Measurements from ENCODE around the gene ADAP1.

The ADAP1 gene

DNA sequence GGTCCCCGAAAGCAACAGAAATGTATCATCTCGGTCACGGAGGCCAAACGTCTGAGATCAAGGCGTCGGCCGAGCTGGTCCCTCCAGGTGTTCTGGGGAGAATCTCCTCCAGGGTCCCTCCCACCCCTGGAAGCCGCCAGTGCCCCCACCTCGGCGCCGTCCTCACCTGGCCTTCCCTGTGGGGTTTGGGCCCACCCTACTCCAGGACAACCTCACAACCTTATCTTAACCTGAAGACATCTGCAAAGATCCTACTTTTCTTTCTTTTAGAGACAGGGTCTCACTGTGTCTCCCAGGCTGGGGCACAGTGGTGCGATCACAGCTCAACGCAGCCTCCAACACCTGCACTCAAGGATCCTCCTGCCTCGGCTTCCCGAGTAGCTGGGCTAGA is 33.4 kb downstream of the ADAP1 start:
- H3K4me3 ChIP-seq (ENCODE audit: insufficient read length, low read depth) = no peak overlapping the region

DNA sequence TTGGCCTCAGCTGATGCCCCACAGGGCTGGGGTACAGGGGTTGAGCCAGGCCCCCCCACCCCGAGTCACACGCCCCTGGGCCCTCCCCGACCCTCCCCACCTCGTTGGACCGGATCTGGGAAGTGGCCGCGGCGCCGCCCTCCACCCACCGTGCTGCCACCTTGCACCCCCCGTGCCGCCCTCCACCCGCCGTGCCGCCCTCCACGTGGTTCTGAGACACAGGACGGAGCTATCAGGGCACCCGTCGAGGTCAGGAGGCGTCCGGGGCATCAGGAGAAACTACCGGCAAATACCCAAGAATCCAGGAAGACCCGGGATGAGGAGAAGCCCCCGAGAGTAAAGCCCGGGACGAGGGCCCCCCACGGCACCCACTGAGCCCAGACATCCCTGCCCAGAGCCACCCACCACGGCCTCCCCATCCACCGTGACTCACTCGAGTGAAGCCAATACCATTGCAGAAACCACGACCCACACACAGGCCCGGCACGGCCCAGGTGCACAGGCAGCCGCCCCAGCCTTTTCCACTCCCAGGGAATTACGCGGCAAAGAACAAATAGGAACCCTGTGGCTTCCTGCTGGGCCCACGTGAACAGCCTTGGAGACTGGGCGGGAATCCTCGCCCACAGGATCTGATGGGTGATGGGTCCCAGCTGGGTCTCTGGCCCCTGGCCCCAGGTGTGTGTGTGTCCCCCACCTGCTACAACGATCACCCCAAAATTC is 34.0 kb downstream of the ADAP1 start:
- no peak for DNase-seq (ENCODE audit: low read depth, low spot score)
- no peaks in the 10 kb centered on the region for H3K36me3 ChIP-seq (ENCODE audit: insufficient read depth, insufficient read length, low read length)
- no peak overlapping the region for H3K9ac ChIP-seq (ENCODE audit: insufficient read length, low read depth)
- no peak for TF ChIP-seq SUZ12 (IDR thresholded peaks at IDR 0.05; ENCODE audit: extremely low read depth, insufficient read depth, insufficient read length)
- no peak for TF ChIP-seq YY1 (IDR thresholded peaks at IDR 0.05; ENCODE audit: insufficient read depth, insufficient read length)
- no peak for TF ChIP-seq ZNF274 (IDR thresholded peaks at IDR 0.05; ENCODE audit: low read depth, low read length)
- peaks cover 15% of the 10 kb centered on the region for H3K4me1 ChIP-seq (ENCODE audit: insufficient read depth, insufficient read length)
- no peaks in the 10 kb centered on the region for H3K9me3 ChIP-seq (ENCODE audit: insufficient read depth, low read length)
- H3K4me3 ChIP-seq (ENCODE audit: insufficient read length, low read depth) = no peak overlapping the region
- no peaks in the 10 kb centered on the region for H3K27me3 ChIP-seq (ENCODE audit: insufficient read depth, insufficient read length)

More for the DNA sequence above, 33.4 kb downstream of the ADAP1 start:
- Histone ChIP-seq H3K36me3 (ENCODE audit: insufficient read depth, insufficient read length, low read length) (no peaks in the 10 kb centered on the region), H3K4me1 (ENCODE audit: insufficient read depth, insufficient read length) (peaks cover 14% of the 10 kb centered on the region), H3K9me3 (ENCODE audit: insufficient read depth, low read length) (no peaks in the 10 kb centered on the region), H3K9ac (ENCODE audit: insufficient read length, low read depth) (no peak overlapping the region), H3K27me3 (ENCODE audit: insufficient read depth, insufficient read length) (no peaks in the 10 kb centered on the region)
- no peak for DNase-seq (ENCODE audit: low read depth, low spot score)
- TF ChIP-seq ZNF274 (IDR thresholded peaks at IDR 0.05; ENCODE audit: low read depth, low read length) (no peak), SUZ12 (IDR thresholded peaks at IDR 0.05; ENCODE audit: extremely low read depth, insufficient read depth, insufficient read length) (no peak), YY1 (IDR thresholded peaks at IDR 0.05; ENCODE audit: insufficient read depth, insufficient read length) (no peak)

DNA sequence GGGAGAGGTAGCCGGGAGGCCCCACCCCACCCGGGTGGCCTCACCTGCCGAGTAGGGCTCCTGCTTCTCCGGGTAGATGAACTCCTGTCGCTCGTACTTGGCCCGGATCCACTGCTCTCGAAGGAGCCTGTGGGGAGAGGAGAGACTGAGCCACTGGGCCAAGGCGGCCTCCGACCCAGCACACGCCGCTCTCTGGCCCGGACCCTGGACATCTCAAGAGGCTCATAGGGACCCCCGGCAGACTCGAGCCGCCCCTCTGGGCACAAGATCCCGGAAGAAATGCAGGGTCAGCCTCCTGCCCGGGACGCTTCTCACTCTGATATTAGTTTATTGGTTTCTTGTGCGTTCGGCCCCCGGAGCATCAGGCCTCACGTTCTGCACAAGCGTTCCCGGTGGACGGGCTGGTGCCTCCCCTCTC is 34.5 kb downstream of the ADAP1 start:
- no peaks in the 10 kb centered on the region for H3K36me3 ChIP-seq (ENCODE audit: insufficient read depth, insufficient read length, low read length)
- TF ChIP-seq SUZ12 (IDR thresholded peaks at IDR 0.05; ENCODE audit: extremely low read depth, insufficient read depth, insufficient read length) = no peak
- no peak for TF ChIP-seq ZNF274 (IDR thresholded peaks at IDR 0.05; ENCODE audit: low read depth, low read length)
- TF ChIP-seq YY1 (IDR thresholded peaks at IDR 0.05; ENCODE audit: insufficient read depth, insufficient read length) = no peak
- peaks cover 19% of the 10 kb centered on the region for H3K4me1 ChIP-seq (ENCODE audit: insufficient read depth, insufficient read length)
- H3K4me3 ChIP-seq (ENCODE audit: insufficient read length, low read depth) = no peak overlapping the region
- H3K27me3 ChIP-seq (ENCODE audit: insufficient read depth, insufficient read length) = no peaks in the 10 kb centered on the region
- no peaks in the 10 kb centered on the region for H3K9me3 ChIP-seq (ENCODE audit: insufficient read depth, low read length)
- H3K9ac ChIP-seq (ENCODE audit: insufficient read length, low read depth) = no peak overlapping the region
- no peak for DNase-seq (ENCODE audit: low read depth, low spot score)

DNA sequence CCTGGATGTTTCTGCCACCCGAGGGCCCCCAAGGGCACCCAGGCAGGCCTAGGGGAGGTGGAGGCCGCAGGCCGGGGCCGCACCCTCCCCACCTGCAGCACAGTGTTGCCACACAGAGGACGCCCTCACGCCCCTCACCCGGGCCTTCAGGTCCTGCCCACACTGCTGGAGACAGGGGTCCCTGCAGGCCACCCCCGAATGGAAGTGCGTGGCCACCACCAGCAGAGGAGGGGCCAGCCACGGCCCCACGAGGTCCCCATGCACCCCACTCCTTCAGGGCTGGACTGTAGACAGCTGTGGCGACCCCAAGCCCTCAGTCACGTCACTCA is 35.4 kb downstream of the ADAP1 start:
- TF ChIP-seq YY1 (IDR thresholded peaks at IDR 0.05; ENCODE audit: insufficient read depth, insufficient read length) = no peak
- no peak for TF ChIP-seq ZNF274 (IDR thresholded peaks at IDR 0.05; ENCODE audit: low read depth, low read length)
- no peak for TF ChIP-seq SUZ12 (IDR thresholded peaks at IDR 0.05; ENCODE audit: extremely low read depth, insufficient read depth, insufficient read length)

DNA sequence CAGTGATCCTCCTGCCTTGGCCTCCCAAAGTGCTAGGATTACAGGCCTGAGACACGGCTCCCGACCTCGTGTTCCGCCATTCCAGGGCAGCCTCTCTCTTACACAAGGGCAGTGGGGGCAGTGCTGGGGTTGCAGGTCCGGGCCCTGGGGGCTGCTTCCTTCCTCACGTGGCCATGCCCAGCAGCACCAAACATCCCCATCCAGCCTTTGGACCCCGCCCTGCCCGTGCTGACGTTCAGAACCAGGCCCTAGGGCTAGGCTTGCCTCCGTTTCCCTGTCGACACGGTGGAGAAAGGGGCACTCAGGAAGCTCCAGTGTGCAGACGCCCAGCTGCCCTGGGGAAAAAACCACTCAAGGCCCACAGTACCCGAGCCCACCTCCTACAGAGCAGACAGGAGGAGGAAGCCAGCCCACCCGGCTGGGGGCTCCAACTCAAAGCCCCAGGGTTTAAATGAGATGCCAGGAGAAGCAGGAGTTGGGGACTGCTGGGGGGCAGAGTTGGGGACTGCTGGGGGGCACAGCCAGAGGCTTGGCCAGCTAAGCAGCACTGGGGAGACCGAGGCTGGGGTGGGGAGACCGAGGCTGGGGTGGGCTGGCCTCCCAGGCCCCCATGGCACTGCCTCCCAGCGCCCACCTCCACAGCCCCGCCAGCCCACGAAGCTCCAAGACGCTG is 35.9 kb downstream of the ADAP1 start:
- no peaks in the 10 kb centered on the region for H3K9me3 ChIP-seq (ENCODE audit: insufficient read depth, low read length)
- H3K36me3 ChIP-seq (ENCODE audit: insufficient read depth, insufficient read length, low read length) = no peaks in the 10 kb centered on the region
- no peaks in the 10 kb centered on the region for H3K27me3 ChIP-seq (ENCODE audit: insufficient read depth, insufficient read length)
- no peak overlapping the region for H3K9ac ChIP-seq (ENCODE audit: insufficient read length, low read depth)
- H3K4me3 ChIP-seq (ENCODE audit: insufficient read length, low read depth) = no peak overlapping the region
- H3K4me1 ChIP-seq (ENCODE audit: insufficient read depth, insufficient read length) = peaks cover 17% of the 10 kb centered on the region
- no peak for DNase-seq (ENCODE audit: low read depth, low spot score)
- TF ChIP-seq YY1 (IDR thresholded peaks at IDR 0.05; ENCODE audit: insufficient read depth, insufficient read length) (no peak), SUZ12 (IDR thresholded peaks at IDR 0.05; ENCODE audit: extremely low read depth, insufficient read depth, insufficient read length) (no peak), ZNF274 (IDR thresholded peaks at IDR 0.05; ENCODE audit: low read depth, low read length) (no peak)

More for the DNA sequence above, 35.4 kb downstream of the ADAP1 start:
- DNase-seq (ENCODE audit: low read depth, low spot score) = no peak
- Histone ChIP-seq H3K4me1 (ENCODE audit: insufficient read depth, insufficient read length) (peaks cover 19% of the 10 kb centered on the region), H3K27me3 (ENCODE audit: insufficient read depth, insufficient read length) (no peaks in the 10 kb centered on the region), H3K9ac (ENCODE audit: insufficient read length, low read depth) (no peak overlapping the region), H3K36me3 (ENCODE audit: insufficient read depth, insufficient read length, low read length) (no peaks in the 10 kb centered on the region), H3K4me3 (ENCODE audit: insufficient read length, low read depth) (no peak overlapping the region), H3K9me3 (ENCODE audit: insufficient read depth, low read length) (no peaks in the 10 kb centered on the region)

DNA sequence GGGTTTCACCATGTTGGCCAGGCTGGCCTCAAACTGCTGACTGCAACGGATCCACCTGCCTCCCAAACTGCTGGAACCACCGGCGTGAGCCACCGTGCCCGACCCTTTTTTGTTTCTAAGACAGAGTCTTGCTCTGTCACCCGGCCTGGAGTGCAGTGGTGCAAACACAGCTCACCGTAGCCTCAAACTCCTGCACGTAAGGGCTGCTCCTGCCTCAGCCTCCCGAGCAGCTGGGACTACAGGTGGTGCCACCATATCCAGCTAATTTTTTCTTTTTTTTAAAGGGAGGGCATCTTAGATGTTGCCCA is 36.4 kb downstream of the ADAP1 start:
- DNase-seq (ENCODE audit: low read depth, low spot score) = no peak
- peaks cover 13% of the 10 kb centered on the region for H3K4me1 ChIP-seq (ENCODE audit: insufficient read depth, insufficient read length)
- H3K27me3 ChIP-seq (ENCODE audit: insufficient read depth, insufficient read length) = no peaks in the 10 kb centered on the region
- H3K9me3 ChIP-seq (ENCODE audit: insufficient read depth, low read length) = no peaks in the 10 kb centered on the region
- H3K9ac ChIP-seq (ENCODE audit: insufficient read length, low read depth) = no peak overlapping the region
- H3K36me3 ChIP-seq (ENCODE audit: insufficient read depth, insufficient read length, low read length) = no peaks in the 10 kb centered on the region
- no peak for TF ChIP-seq SUZ12 (IDR thresholded peaks at IDR 0.05; ENCODE audit: extremely low read depth, insufficient read depth, insufficient read length)
- no peak for TF ChIP-seq YY1 (IDR thresholded peaks at IDR 0.05; ENCODE audit: insufficient read depth, insufficient read length)
- TF ChIP-seq ZNF274 (IDR thresholded peaks at IDR 0.05; ENCODE audit: low read depth, low read length) = no peak
- no peak overlapping the region for H3K4me3 ChIP-seq (ENCODE audit: insufficient read length, low read depth)

DNA sequence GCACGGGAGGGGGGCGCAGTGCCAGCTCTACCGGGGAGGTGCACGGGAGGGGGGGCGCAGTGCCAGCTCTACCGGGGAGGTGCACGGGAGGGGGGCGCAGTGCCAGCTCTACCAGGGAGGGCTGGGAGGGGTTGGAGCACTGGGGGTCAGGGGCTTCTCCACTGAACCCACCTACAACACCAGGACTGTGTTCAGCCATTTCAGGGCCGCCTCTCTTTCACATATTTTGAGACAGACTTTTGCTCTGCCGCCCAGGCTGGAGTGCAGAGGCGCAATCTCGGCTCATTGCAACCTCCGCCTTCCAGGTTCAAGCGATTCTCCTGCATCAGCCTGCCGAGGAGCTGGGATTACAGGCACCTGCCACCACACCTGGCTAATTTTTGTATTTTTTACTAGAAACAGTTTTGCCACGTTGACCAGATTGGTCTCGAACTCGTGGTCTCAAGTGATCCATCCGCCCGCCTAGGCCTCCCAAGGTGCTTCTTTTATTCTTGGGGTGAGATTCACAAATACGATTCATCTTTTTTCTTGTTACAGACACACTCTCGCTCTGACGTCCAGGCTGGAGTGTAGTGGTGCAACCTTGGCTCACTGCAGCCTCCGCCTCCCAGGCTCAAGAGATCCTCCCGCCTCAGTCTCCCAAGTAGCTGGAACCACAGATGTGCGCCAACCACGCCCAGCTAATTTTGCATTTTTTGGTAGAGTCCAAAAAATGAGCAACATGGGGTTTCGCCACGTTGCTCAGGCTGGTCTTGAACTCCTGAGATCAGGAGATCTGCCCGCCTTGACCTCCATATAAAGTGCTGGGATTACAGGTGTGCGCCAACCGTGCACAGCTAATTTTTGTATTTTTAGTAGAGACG is 37.0 kb downstream of the ADAP1 start:
- H3K4me1 ChIP-seq (ENCODE audit: insufficient read depth, insufficient read length) = peaks cover 10% of the 10 kb centered on the region
- no peaks in the 10 kb centered on the region for H3K9me3 ChIP-seq (ENCODE audit: insufficient read depth, low read length)
- H3K9ac ChIP-seq (ENCODE audit: insufficient read length, low read depth) = no peak overlapping the region
- H3K36me3 ChIP-seq (ENCODE audit: insufficient read depth, insufficient read length, low read length) = no peaks in the 10 kb centered on the region
- H3K4me3 ChIP-seq (ENCODE audit: insufficient read length, low read depth) = no peak overlapping the region
- no peak for DNase-seq (ENCODE audit: low read depth, low spot score)
- TF ChIP-seq SUZ12 (IDR thresholded peaks at IDR 0.05; ENCODE audit: extremely low read depth, insufficient read depth, insufficient read length) (no peak), ZNF274 (IDR thresholded peaks at IDR 0.05; ENCODE audit: low read depth, low read length) (no peak), YY1 (IDR thresholded peaks at IDR 0.05; ENCODE audit: insufficient read depth, insufficient read length) (no peak)
- H3K27me3 ChIP-seq (ENCODE audit: insufficient read depth, insufficient read length) = no peaks in the 10 kb centered on the region

Measured in NT2/D1 (cell line).